GM21723 (cell line): ENCODE data around the gene ZRANB1.

Experiments used
- ATAC-seq: cut with Tn5 transposase; IDR thresholded peaks from one replicate; pipeline ENCODE4 v1.9.1; 2021; ENCODE audit warnings: mild to moderate bottlenecking, moderate library complexity; ENCODE audit not compliant: unreplicated experiment

Gene ZRANB1

GRCh38 chr10:125004571-125005311 is 62.8 kb downstream of the ZRANB1 start:
- no peak for ATAC-seq

DNA sequence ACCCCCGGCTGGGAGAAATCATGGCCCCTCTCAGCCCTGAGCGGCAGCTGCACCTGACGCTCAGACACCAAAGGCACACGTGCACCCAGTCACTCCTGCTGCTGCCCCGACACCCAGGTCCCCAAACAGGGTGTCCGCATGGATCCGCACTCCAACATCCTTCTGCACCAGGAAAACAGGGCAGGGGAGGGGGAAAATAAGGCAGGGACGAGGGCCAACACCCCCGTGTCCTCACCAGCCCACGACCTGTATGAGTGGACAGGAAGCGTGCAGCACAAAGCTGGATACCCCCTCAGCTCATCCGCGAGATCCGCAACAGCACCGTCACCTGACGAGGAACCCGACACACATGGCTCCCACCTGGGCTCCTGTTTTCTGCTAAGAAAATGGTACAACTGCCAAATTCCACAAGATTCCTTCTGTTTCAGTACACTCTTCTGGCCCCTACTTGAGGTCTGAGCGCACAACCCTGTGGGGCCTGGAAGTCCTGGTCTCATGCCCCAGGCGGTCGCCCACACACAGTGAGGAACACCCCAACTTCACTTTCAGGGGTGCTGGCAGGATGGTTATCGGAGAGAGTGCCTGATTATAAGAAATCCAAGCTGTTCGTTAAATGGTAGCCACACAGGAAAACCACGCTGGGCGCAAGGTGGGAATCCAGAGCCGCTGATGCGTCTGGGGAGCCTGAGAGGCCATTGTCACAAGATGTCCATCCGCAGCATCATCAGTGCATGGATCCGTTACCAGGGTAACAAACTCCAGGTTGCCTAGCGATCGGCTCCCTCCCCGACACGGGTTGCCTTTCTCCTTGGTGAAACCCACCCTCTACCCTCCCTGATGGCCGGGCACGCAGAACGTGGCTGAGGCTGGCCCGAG is 63.6 kb downstream of the ZRANB1 start:
- ATAC-seq, result no peak

DNA sequence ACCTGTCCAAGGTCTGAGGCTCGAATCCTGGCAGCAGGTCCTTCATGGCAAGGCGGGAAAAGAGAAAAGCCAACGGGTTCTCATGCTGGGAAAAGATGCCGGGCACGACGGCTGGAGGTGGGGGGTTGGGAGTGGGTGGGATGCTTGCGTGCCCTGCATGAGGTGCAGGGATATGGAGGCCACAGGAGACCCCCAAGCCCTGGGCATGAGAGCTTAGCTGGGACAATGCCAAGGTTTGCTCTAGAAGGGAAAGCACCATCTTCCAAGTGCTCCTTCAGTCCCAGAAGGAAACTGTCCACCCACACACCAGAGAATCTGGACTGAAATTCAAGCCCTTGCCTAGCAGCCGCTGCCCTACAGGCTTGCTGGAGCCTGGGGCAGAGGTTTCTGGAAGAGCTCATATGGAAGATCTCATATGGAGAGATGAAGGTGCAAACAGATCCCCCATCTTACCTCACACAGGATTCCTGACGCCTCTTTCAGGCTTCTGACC is 64.3 kb downstream of the ZRANB1 start:
- no peak for ATAC-seq

- ATAC-seq, result no peak
Measured at GRCh38 chr10:125006921-125007426, 65.1 kb downstream of the ZRANB1 start.

- ATAC-seq, result no peak
Measured at GRCh38 chr10:125007436-125007835, 65.5 kb downstream of the ZRANB1 start.

GRCh38 chr10:125008689-125009638 is 67.0 kb downstream of the ZRANB1 start:
- ATAC-seq, result no peak

DNA sequence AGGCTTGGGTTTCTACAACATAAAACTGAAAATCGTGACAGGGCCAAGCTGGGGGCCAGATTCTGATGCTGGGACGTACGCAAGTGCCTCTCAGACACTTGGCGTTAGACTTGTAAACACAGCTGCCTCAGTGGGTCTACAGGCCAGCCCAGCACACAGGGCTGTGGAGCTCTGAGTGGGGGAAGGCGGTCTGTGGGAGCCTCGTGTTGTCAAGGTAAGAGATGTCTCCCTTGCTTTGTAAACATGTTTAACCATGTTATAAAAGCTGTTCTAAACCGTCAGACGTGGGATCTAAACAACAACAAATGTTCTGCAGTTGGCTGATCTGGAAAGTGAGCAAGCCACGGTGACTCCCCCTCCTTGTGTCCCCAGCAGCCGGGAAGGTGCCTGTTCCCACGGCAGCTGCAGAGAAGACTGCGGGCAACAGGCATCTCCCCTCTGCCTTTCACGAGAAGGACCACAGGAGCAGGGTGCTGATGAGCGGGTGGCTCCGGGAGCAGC is 67.8 kb downstream of the ZRANB1 start:
- ATAC-seq, result no peak

DNA sequence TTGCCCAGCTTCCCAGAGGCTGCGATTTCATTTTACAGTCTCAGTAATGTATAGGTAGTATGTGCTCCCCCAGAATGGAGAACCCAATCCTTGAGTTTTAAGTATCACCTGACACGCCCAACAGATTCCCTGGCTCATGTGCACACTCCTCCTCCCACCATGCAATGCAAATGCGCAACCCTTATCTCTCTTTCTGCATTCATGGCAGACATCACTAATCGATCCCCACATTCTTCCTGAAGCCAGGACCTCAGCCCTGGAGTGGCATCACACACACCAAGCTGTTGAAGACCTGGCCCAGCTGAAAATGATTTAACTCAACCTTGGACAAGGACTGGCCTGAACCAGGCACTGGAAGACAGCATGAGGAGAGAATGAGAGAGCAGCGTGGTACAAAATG is 68.4 kb downstream of the ZRANB1 start:
- no peak for ATAC-seq

DNA sequence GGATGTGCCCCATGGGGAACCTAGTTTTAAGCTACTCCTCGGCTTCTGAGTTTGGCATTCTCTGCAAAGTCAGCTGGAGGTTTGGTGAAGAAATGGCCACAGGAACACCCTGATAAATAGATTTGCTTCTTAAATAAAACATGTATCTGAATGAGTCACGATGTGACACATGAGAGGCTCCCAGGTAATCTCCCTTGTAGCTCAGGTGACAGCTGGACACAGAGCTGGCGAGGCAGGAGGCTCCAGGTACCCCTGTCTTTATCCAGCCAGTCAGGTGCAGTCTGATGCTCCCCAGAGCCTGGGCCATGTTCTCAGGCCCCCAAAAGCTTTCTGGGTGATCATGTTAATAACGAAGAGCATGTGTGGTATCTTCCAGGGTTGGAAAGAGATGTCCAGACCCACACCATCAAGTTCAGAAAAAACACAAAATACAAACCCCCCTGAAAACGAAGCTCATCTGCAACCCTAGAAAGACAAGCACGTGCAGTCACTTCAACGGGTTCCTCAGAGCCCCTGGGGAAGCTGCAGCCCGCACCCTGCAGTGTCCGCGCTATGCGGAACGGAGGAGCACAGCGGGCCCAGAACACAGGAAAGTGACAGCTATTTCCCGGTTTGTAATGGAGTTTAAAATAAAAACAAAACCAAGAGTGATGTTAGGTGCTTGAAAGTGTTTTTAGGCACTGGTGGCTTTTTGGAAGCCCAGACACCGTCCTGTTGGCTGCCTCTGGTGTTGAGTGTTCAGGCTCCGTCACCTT is 69.4 kb downstream of the ZRANB1 start:
- no peak for ATAC-seq

GRCh38 chr10:125011926-125012705 is 70.2 kb downstream of the ZRANB1 start:
- ATAC-seq, result no peak

GRCh38 chr10:125012851-125013528 is 71.1 kb downstream of the ZRANB1 start:
- no peak for ATAC-seq

GRCh38 chr10:125013529-125013872 is 71.6 kb downstream of the ZRANB1 start:
- ATAC-seq, result no peak

DNA sequence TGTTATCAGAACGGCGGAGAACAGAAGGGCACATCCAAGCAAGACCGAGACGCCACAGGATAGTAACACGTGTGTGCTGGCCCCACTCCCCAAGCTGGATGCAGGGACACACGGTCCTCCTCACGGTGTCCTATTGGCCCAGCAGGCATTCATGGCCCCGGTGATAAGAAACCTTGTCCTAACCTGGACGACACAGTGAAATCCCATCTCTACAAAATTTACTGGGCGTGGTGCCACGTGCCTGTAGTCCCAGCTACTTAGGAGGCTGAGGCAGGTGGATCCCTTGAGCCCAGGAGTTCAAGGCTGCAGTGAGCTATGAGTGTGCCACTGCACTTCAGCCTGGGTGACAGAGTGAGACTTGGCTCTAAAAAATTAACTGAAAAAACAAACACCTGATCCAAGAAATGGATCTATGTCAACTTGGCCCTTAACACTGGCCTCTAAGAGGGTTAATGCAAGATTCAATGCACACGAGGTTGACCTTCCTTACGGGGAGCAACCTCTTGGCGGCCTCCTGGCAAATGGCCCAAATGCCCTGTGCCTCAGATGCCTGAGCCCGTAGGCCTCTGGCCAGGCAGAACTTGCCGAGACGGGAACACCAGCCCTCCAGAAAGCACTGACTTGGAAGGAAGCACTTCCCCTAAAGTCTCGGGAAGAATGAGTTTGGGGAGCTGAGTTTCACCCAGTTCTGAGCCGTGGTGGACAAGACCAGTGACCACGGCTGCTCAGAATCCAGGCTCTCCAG is 72.3 kb downstream of the ZRANB1 start:
- no peak for ATAC-seq

- ATAC-seq, result no peak
Measured at GRCh38 chr10:125014836-125015355, 73.0 kb downstream of the ZRANB1 start.

DNA sequence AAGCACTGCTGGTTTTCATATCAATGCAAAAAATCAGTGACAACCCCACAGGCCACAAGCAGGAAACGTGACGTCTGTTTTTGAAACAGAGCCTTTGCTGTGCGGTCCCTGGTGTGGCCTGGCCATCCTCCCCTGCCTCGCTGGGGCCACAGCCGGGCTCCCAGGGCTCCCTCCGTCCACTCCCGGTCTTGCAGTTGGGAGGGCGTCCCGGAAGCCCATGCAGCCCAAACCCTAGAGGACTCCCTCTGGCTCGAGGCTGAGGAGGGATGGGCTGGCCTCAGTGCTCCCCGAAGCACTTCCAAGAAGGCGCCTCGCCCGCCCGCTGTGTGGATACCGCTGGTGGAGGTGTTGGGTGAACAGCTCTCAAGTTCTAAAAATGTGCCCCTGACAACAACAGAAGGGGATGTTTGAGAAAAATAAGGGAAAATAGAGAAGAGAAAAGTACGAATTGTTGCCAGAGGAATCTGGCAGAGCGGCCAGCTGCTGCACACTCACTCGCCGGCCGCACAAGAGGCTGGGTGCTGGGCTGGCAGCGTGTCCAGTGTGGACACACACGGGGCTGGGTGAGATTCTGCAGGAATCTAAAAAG is 73.5 kb downstream of the ZRANB1 start:
- ATAC-seq, result no peak

GRCh38 chr10:125016123-125016522 is 74.2 kb downstream of the ZRANB1 start:
- ATAC-seq, result no peak

DNA sequence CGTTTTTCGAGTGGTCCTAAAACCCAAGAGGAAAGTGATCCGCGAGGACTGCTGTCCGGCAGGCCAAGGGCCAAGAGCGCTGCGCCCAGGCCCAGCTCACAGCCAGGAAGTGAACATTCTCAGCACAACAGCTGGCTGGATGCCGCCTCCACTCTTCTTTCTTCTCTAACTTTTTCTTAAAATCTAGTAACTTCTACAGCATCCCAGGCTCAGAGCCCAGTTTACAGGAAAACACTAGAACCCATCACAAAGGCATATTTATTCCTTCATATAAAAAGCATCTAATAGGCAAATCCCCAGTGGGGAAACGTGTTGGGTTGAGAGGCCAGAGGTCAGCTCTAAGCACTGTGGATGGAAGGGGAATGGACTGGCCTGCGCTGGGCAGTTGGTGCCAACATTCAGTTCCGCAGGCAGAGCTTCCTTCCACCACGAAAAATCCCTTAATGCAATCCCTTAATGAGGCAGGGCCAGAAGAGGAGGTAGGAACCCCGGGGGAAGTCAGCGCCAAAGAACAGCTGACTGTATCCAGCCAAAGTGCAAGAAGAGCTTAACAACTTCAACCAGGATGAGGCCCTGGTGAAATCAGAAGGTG is 74.8 kb downstream of the ZRANB1 start:
- no peak for ATAC-seq
